Suprapubic skin (tissue), 4 donors: ENCODE results near the gene RAB14. TPM values are rescaled to one million over a fixed set of nuclear protein-coding genes. Genes with fewer than 3 reads are reported as not detected.

Source experiments
- DNase-seq, 2 donors: peaks; one replicate each; pipeline ENCODE4 v3.0.0-alpha.2; 2019; ENCODE audit warnings: low spot score in 2 of 2
- H3K27ac ChIP-seq: fragments of 200-600 bp; sonication (generic); one replicate; pipeline ENCODE4 v1.5.1; 2019
- H3K27me3 ChIP-seq: fragments of 200-600 bp; sonication (generic); one replicate; pipeline ENCODE4 v1.5.1; 2019
- H3K36me3 ChIP-seq: fragments of 200-600 bp; sonication (generic); one replicate; pipeline ENCODE4 v1.5.1; 2019
- H3K4me1 ChIP-seq: fragments of 200-600 bp; sonication (generic); one replicate; pipeline ENCODE4 v1.5.1; 2019
- H3K4me3 ChIP-seq: fragments of 200-600 bp; sonication (generic); one replicate; pipeline ENCODE4 v1.5.1; 2019; ENCODE audit warnings: mild to moderate bottlenecking
- H3K9me3 ChIP-seq: fragments of 200-600 bp; sonication (generic); one replicate; pipeline ENCODE4 v1.5.1; 2019
- EP300 ChIP-seq: sonication (generic); formaldehyde crosslinking; IDR thresholded peaks from one replicate; pipeline ENCODE4 v1.6.1; 2017; ENCODE audit warnings: antibody characterized with exemption
- POLR2A ChIP-seq, 2 donors: fragments of 450-650 bp; IDR thresholded peaks; one replicate each; pipeline ENCODE4 v1.6.1; 2017; ENCODE audit warnings: antibody characterized with exemption in 2 of 2, mild to moderate bottlenecking in 2 of 2, moderate library complexity in 2 of 2
- POLR2AphosphoS5 ChIP-seq, 3 donors: sonication (generic); formaldehyde crosslinking; IDR thresholded peaks; one replicate each; pipeline ENCODE4 v1.6.1; 2017; ENCODE audit warnings: antibody characterized with exemption in 3 of 3
- WGBS: methylation state at CpG from one replicate; pipeline ENCODE4 v1.1.5; 2018; 5-methylcytosine and 5-hydroxymethylcytosine counted together
- total RNA-seq, 4 donors: library from RNA; depleted of rRNA; stranded (reverse); fragments of >200 nt; gene quantifications; one replicate each; pipeline ENCODE4 v1.1.0, GENCODE V29; 2016
- TF ChIP-seq, protein P1 (sequence below), 2 donors: fragments of 200-600 bp in 1 of 2; fragments of 450-650 bp in 1 of 2; sonication (generic) in 1 of 2; IDR thresholded peaks; one replicate each; pipeline ENCODE4 v1.5.1; 2016 to 2019; ENCODE audit warnings: antibody characterized with exemption in 2 of 2, mild to moderate bottlenecking in 1 of 2, moderate library complexity in 1 of 2

RAB14 gene
- total RNA-seq, 4 donors from 2014 or later: 41.4 to 49.5 (median 45.9) TPM

DNA sequence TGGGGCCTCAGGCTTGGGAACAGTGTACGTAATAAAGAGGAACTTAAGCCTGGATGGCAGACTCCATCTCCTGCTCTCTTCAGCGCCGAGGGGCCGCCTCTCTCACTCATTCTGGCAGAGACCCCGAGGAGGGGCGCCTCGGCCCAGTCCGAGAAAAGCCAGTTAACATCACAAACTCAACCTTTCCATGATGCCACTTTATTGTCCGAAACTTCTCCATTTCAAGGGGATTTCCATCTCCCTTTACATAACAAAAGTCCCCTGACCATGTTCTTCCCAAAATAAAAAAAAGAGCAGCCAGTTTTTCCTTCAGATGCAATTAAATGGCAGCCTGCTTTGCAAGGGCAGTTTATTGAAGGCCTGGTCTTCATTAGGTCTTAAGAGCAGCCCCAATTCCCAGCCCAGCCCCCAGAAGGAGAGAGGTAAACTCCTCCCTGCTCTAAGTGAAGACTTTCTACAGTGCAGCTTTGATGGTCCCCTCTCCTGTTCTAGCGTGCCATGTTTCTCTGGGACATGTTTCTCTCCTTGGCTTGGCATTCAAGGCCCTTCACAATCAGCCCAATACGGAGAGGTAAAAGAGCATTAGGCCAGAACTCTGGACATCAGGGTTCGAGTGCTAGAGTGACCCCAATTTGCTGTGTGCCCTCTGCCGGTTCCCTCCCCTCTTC is 19.5 kb upstream of the RAB14 start:
- no peak for DNase-seq
- H3K4me1 ChIP-seq: peaks cover 4% of the 10 kb centered on the region
- H3K27me3 ChIP-seq: no peaks in the 10 kb centered on the region
- 71% methylated on average over 13 of the region's 13 CpGs for WGBS
- H3K4me3 ChIP-seq: no peak overlapping the region
- no peaks in the 10 kb centered on the region for H3K9me3 ChIP-seq
- no peak overlapping the region for H3K27ac ChIP-seq
- TF ChIP-seq POLR2A (IDR thresholded peaks at IDR 0.05): no peak
- TF ChIP-seq EP300: no peak
- TF ChIP-seq, protein P1, sequence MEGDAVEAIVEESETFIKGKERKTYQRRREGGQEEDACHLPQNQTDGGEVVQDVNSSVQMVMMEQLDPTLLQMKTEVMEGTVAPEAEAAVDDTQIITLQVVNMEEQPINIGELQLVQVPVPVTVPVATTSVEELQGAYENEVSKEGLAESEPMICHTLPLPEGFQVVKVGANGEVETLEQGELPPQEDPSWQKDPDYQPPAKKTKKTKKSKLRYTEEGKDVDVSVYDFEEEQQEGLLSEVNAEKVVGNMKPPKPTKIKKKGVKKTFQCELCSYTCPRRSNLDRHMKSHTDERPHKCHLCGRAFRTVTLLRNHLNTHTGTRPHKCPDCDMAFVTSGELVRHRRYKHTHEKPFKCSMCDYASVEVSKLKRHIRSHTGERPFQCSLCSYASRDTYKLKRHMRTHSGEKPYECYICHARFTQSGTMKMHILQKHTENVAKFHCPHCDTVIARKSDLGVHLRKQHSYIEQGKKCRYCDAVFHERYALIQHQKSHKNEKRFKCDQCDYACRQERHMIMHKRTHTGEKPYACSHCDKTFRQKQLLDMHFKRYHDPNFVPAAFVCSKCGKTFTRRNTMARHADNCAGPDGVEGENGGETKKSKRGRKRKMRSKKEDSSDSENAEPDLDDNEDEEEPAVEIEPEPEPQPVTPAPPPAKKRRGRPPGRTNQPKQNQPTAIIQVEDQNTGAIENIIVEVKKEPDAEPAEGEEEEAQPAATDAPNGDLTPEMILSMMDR (IDR thresholded peaks at IDR 0.05): no peak
- TF ChIP-seq POLR2AphosphoS5 (IDR thresholded peaks at IDR 0.05): no peak
- H3K36me3 ChIP-seq: no peaks in the 10 kb centered on the region

DNA sequence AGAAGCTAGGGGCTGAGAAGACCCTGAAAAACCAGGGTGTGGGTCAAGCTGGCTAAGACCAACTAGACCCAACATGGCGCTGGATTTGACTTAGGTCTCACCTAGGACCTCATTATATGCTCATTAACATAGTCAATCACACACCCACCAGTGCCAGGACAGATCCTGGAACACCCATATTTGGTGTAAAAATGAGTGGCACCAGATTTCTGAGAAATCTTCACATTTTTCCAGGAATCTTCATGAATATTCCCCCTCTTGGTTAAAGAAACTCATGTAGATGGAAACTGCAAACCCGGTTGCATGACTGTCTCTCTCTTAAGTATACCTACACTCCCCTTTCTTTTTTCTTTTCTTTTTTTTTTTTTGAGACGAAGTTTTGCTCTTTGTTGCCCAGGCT is 17.9 kb upstream of the RAB14 start:
- Histone ChIP-seq H3K36me3 (no peaks in the 10 kb centered on the region), H3K4me1 (peaks cover 4% of the 10 kb centered on the region), H3K27ac (no peak overlapping the region), H3K27me3 (no peaks in the 10 kb centered on the region), H3K4me3 (no peak overlapping the region), H3K9me3 (no peaks in the 10 kb centered on the region)
- TF ChIP-seq, protein P1 (IDR thresholded peaks at IDR 0.05): no peak
- TF ChIP-seq POLR2AphosphoS5 (IDR thresholded peaks at IDR 0.05): no peak
- TF ChIP-seq POLR2A (IDR thresholded peaks at IDR 0.05): no peak
- no peak for TF ChIP-seq EP300
- 96% methylated on average over 3 of the region's 3 CpGs for WGBS
- DNase-seq: no peak

DNA sequence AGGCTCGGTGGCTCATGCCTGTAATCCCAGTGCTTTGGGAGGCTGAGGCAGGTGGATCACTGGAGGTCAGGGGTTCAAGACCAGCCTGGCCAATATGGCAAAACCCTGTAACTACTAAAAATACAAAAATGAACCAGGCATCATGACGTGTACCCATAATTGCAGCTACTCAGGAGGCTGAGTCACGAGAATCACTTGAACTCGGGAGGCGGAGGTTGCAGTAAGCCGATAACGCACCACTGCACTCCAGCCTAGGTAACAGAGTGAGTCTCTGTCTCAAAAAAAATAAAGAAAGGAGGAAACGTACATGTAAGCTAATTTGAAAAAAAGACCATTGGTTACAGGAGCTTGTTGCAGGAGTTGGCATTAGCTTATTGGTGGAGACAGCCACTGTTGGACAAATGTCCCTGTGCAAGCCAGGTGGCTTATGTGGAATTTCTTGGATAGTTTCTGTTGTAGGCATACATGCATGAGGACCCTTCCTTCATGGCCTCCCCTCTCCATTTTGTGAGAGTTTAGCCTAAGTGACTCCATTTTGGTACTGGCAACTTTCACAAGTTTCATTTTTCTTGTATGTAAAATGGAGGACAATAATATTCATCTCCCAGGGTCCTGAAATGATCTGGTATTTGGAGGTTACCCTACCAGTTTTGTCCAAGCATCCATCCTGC is 16.8 kb upstream of the RAB14 start:
- Histone ChIP-seq H3K27ac (no peak overlapping the region), H3K27me3 (no peaks in the 10 kb centered on the region), H3K9me3 (no peaks in the 10 kb centered on the region), H3K4me3 (no peak overlapping the region), H3K36me3 (no peaks in the 10 kb centered on the region), H3K4me1 (peaks cover 5% of the 10 kb centered on the region)
- no peak for DNase-seq
- WGBS: 91% methylated on average over 8 of the region's 8 CpGs
- TF ChIP-seq EP300: no peak
- TF ChIP-seq, protein P1 (IDR thresholded peaks at IDR 0.05): no peak
- no peak for TF ChIP-seq POLR2AphosphoS5 (IDR thresholded peaks at IDR 0.05)
- TF ChIP-seq POLR2A (IDR thresholded peaks at IDR 0.05): no peak

DNA sequence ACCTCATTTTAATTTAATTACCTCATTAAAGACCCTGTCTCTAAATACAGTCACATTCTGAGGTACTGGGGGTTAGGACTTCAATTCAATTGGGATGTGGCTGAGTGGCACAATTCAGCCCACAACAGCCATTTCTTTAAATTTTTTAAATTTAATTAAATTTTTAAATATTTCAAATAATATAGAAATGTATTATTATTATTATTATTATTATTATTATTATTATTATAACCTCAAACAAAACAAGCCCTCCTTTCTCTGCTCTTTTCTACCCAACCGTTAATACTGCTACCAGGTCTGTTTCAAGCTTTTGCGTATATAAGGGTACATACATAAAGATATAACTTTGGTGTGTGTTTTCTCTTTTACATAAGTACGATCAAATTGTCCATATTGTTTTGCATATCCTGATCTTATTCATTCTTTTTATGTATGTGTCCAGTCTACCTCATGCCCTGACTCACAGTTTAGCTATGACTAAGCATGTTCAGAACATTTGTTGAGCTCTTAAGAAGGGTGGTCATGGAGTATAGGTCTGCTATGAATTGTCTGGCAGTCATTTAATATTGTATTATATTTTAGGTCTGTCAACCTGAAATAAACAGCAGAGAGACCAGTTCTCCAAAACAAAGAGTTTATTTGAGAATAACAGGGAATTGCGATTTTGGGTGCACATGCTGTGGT is 16.1 kb upstream of the RAB14 start:
- TF ChIP-seq, protein P1 (IDR thresholded peaks at IDR 0.05): no peak
- TF ChIP-seq POLR2A (IDR thresholded peaks at IDR 0.05) (no peak), POLR2AphosphoS5 (IDR thresholded peaks at IDR 0.05) (no peak)
- Histone ChIP-seq H3K4me3 (no peak overlapping the region), H3K9me3 (no peaks in the 10 kb centered on the region), H3K36me3 (no peaks in the 10 kb centered on the region), H3K27me3 (no peaks in the 10 kb centered on the region), H3K27ac (no peak overlapping the region), H3K4me1 (peaks cover 13% of the 10 kb centered on the region)
- 95% methylated on average over 4 of the region's 4 CpGs for WGBS
- DNase-seq: no peak

DNA sequence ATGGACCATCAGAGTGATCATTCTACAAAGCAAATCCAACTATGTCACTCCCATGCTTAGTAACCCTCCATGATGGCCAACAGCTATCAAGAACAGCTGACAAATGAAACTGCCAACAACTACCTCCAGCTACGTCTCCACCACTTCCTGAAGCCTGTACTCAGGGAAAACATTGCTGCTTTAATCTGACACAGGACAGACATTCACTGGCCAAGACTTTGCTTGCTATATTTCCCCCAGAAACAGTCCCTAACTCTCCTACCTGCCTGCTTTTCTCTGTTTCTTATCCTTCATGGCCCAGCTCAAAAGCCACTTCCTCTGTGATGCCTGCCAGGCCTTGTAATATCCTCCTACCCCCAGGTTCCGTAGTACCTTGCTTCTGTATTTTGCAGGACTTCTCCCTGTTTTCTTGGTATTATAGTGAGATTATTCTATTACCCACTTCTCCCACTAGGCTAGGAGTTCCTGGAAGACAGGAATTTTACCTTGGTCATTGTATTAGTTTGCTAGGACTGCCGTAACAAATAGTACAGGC is 14.7 kb upstream of the RAB14 start:
- Histone ChIP-seq H3K27me3 (no peaks in the 10 kb centered on the region), H3K36me3 (no peaks in the 10 kb centered on the region), H3K9me3 (no peaks in the 10 kb centered on the region), H3K4me3 (no peak overlapping the region), H3K4me1 (peaks cover 10% of the 10 kb centered on the region), H3K27ac (no peak overlapping the region)
- DNase-seq: no peak
- WGBS: 83% methylated on average over 3 of the region's 3 CpGs
- TF ChIP-seq POLR2AphosphoS5 (IDR thresholded peaks at IDR 0.05): no peak
- no peak for TF ChIP-seq EP300
- TF ChIP-seq POLR2A (IDR thresholded peaks at IDR 0.05): no peak
- TF ChIP-seq, protein P1 (IDR thresholded peaks at IDR 0.05): no peak
